Neural cell (in vitro differentiated cells): ENCODE measurements around the gene CYP8B1. TPM values are rescaled to one million over a fixed set of nuclear protein-coding genes. Genes with fewer than 3 reads are reported as not detected.

ENCODE experiments used
- H2AFZ ChIP-seq: fragments of 200-600, 300-800 bp; sonication (generic), shearing (Covaris generic); 2 replicates; pipeline ENCODE4 v1.6.0; 2014; ENCODE audit warnings: low read depth, mild to moderate bottlenecking, antibody characterized with exemption, low read length, moderate library complexity
- H3F3A ChIP-seq: fragments of 200-600 bp; shearing (Covaris generic); 2 replicates; pipeline ENCODE4 v1.6.1; 2016; ENCODE audit warnings: mild to moderate bottlenecking, moderate library complexity, mixed read lengths, antibody characterized with exemption, low read length; ENCODE audit not compliant: insufficient read depth, poor library complexity, severe bottlenecking
- H3K27ac ChIP-seq: fragments of 200-600, 300-800 bp; sonication (generic), shearing (Covaris generic); 2 replicates; pipeline ENCODE4 v1.5.1; 2014; ENCODE audit warnings: mild to moderate bottlenecking, low read length, moderate library complexity
- H3K27me3 ChIP-seq: fragments of 300-800, 200-600 bp; sonication (generic), shearing (Covaris generic); 2 replicates; pipeline ENCODE4 v1.6.0; 2014; ENCODE audit warnings: mild to moderate bottlenecking, low read depth, low read length, moderate library complexity; ENCODE audit not compliant: insufficient read depth
- H3K36me3 ChIP-seq: fragments of 300-800, 200-600 bp; sonication (generic), shearing (Covaris generic); 2 replicates; pipeline ENCODE4 v1.5.1; 2014; ENCODE audit warnings: mild to moderate bottlenecking, antibody characterized with exemption, low read length, moderate library complexity; ENCODE audit not compliant: insufficient read depth
- H3K4me2 ChIP-seq: fragments of 300-800, 200-600 bp; sonication (generic), shearing (Covaris generic); 2 replicates; pipeline ENCODE4 v1.6.0; 2014; ENCODE audit warnings: mild to moderate bottlenecking, low read length
- H3K4me3 ChIP-seq: fragments of 300-800, 200-600 bp; sonication (generic), shearing (Covaris generic); 2 replicates; pipeline ENCODE4 v1.5.1; 2014; ENCODE audit warnings: mild to moderate bottlenecking, low read length, moderate library complexity
- H3K79me2 ChIP-seq: fragments of 200-600 bp; shearing (Covaris generic); replicated peaks from 2 replicates; pipeline ENCODE4 v1.6.0; 2014; ENCODE audit warnings: mild to moderate bottlenecking, low read length, moderate library complexity; ENCODE audit not compliant: insufficient read depth
- H3K9ac ChIP-seq: fragments of 300-800, 200-600 bp; sonication (generic), shearing (Covaris generic); 2 replicates; pipeline ENCODE4 v1.6.1; 2016; ENCODE audit warnings: mild to moderate bottlenecking, low read length, mixed read lengths
- H3K9me2 ChIP-seq: fragments of 200-600 bp; shearing (Covaris generic); 2 replicates; pipeline ENCODE4 v1.6.1; 2016; ENCODE audit warnings: mild to moderate bottlenecking, low read length, mixed read lengths; ENCODE audit not compliant: insufficient read depth
- H3K9me3 ChIP-seq: fragments of 200-600, 300-800 bp; sonication (generic), shearing (Covaris generic); 2 replicates; pipeline ENCODE4 v1.6.1; 2016; ENCODE audit warnings: mild to moderate bottlenecking, mixed run types, low read length, moderate library complexity, mixed read lengths
- H4K20me1 ChIP-seq: fragments of 200-600 bp; shearing (Covaris generic); 2 replicates; pipeline ENCODE4 v1.6.1; 2016; ENCODE audit warnings: mild to moderate bottlenecking, mixed run types; ENCODE audit not compliant: insufficient read depth
- EP300 ChIP-seq: fragments of 450-650 bp; conservative IDR thresholded peaks from 2 replicates; pipeline ENCODE4 v1.6.1; 2014; ENCODE audit warnings: antibody characterized with exemption, mild to moderate bottlenecking, moderate library complexity; ENCODE audit not compliant: poor library complexity, severe bottlenecking
- EZH2 ChIP-seq: fragments of 200-600, 300-800 bp; shearing (Covaris generic), sonication (generic); IDR thresholded peaks from 2 replicates; pipeline ENCODE4 v1.6.1; 2014; ENCODE audit warnings: antibody characterized with exemption, low read length, borderline replicate concordance, mild to moderate bottlenecking; ENCODE audit not compliant: insufficient read depth, poor library complexity, severe bottlenecking
- MXI1 ChIP-seq: fragments of 450-650 bp; conservative IDR thresholded peaks from 2 replicates; pipeline ENCODE4 v1.6.1; 2014; ENCODE audit warnings: antibody characterized with exemption, mild to moderate bottlenecking; ENCODE audit not compliant: poor library complexity, severe bottlenecking
- POLR2AphosphoS5 ChIP-seq: IDR thresholded peaks from 2 replicates; pipeline ENCODE4 v1.6.1; 2012
- RAD21 ChIP-seq: fragments of 450-650 bp; conservative IDR thresholded peaks from 2 replicates; pipeline ENCODE4 v1.6.1; 2014; ENCODE audit warnings: antibody characterized with exemption, mild to moderate bottlenecking, moderate library complexity
- SMC3 ChIP-seq: fragments of 450-650 bp; conservative IDR thresholded peaks from 2 replicates; pipeline ENCODE4 v1.6.1; 2014; ENCODE audit warnings: antibody characterized with exemption, mild to moderate bottlenecking, moderate library complexity; ENCODE audit not compliant: poor library complexity
- TAF1 ChIP-seq: IDR thresholded peaks from 2 replicates; pipeline ENCODE4 v1.6.1; 2012; ENCODE audit warnings: low read depth
- polyA plus RNA-seq: library from polyadenylated mRNA; depleted of rRNA; stranded (reverse); fragments of >200 nt; gene quantifications from 2 replicates; pipeline ENCODE4 v1.2.3, GENCODE V29; 2014
- TF ChIP-seq, protein P1 (sequence below): IDR thresholded peaks from 2 replicates; pipeline ENCODE4 v1.6.1; 2012; ENCODE audit warnings: borderline replicate concordance
- TF ChIP-seq, protein P2 (sequence below): fragments of 450-650 bp; IDR thresholded peaks from 2 replicates; pipeline ENCODE4 v1.5.1; 2014; ENCODE audit warnings: antibody characterized with exemption, mild to moderate bottlenecking, moderate library complexity; ENCODE audit not compliant: poor library complexity, severe bottlenecking

The CYP8B1 gene
- polyA plus RNA-seq, 1 donor from 2014 or later, result not detected

DNA sequence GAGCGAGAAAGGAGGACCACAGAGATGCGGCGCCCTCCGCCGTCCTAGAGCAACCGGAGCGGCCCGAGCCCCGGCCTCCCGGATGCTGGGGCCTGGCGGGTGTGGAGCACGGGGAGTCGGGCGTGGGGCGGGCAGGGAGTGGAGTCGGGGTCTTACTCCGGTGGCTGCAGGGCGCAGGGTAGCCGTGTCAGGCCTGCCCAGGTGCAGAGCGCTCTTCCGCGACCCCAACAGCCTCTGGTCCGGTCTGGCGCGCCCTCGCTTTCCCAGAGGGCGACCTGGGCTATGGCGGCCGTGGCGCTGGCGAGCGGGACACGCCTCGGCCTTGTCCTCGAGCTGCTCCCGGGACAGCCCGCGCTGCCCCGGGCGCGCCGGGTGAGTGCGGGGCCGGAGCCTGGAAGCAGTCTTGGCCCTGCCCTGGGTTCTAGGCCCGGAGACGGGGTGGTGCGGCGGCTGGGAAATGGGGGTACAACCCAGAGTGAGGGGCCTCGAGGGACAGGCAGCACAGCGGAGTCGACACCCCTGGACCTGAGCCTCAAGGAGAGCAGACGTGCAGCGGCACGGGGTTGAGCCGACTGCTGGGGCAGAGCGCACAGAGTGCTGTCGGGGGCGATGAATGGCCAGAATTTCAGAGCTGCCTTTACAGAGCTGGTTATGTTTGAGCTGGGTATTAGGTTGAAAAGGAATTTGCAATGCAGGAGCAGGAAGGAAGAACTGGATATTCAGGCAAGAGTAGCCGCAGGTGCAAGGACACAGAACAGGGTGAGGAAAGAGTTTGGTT is 30.6 kb upstream of the CYP8B1 start, which contains the start of gene ZNF662:
Gene ZNF662 (plus strand): TSS at position 73 of the 778 bp plus-strand sequence. CDS start 1,973 bp downstream, outside the sequence.
- Histone ChIP-seq H3K4me3 (no peak within 1 kb of the TSS), H4K20me1 (no peaks in the 10 kb centered on the region), H3K9ac (no peak within 1 kb of the TSS), H3K9me2 (no peaks in the 10 kb centered on the region), H3K27me3 (no peaks in the 10 kb centered on the region), H3K36me3 (no peaks in the 10 kb centered on the region), H3F3A (no peaks in the 10 kb centered on the region), H3K27ac (no peak within 1 kb of the TSS), H2AFZ (no peak within 1 kb of the TSS), H3K4me2 (no peak within 1 kb of the TSS), H3K9me3 (no peaks in the 10 kb centered on the region), H3K79me2 (no peaks in the 10 kb centered on the region)
- TF ChIP-seq SMC3 (no peak), POLR2AphosphoS5 (no peak), EP300 (no peak), MXI1 (no peak), RAD21 (no peak), TAF1 (no peak), EZH2 (no peak)
- TF ChIP-seq, protein P1, sequence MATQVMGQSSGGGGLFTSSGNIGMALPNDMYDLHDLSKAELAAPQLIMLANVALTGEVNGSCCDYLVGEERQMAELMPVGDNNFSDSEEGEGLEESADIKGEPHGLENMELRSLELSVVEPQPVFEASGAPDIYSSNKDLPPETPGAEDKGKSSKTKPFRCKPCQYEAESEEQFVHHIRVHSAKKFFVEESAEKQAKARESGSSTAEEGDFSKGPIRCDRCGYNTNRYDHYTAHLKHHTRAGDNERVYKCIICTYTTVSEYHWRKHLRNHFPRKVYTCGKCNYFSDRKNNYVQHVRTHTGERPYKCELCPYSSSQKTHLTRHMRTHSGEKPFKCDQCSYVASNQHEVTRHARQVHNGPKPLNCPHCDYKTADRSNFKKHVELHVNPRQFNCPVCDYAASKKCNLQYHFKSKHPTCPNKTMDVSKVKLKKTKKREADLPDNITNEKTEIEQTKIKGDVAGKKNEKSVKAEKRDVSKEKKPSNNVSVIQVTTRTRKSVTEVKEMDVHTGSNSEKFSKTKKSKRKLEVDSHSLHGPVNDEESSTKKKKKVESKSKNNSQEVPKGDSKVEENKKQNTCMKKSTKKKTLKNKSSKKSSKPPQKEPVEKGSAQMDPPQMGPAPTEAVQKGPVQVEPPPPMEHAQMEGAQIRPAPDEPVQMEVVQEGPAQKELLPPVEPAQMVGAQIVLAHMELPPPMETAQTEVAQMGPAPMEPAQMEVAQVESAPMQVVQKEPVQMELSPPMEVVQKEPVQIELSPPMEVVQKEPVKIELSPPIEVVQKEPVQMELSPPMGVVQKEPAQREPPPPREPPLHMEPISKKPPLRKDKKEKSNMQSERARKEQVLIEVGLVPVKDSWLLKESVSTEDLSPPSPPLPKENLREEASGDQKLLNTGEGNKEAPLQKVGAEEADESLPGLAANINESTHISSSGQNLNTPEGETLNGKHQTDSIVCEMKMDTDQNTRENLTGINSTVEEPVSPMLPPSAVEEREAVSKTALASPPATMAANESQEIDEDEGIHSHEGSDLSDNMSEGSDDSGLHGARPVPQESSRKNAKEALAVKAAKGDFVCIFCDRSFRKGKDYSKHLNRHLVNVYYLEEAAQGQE, result no peak
- TF ChIP-seq, protein P2, sequence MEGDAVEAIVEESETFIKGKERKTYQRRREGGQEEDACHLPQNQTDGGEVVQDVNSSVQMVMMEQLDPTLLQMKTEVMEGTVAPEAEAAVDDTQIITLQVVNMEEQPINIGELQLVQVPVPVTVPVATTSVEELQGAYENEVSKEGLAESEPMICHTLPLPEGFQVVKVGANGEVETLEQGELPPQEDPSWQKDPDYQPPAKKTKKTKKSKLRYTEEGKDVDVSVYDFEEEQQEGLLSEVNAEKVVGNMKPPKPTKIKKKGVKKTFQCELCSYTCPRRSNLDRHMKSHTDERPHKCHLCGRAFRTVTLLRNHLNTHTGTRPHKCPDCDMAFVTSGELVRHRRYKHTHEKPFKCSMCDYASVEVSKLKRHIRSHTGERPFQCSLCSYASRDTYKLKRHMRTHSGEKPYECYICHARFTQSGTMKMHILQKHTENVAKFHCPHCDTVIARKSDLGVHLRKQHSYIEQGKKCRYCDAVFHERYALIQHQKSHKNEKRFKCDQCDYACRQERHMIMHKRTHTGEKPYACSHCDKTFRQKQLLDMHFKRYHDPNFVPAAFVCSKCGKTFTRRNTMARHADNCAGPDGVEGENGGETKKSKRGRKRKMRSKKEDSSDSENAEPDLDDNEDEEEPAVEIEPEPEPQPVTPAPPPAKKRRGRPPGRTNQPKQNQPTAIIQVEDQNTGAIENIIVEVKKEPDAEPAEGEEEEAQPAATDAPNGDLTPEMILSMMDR, result no peak

DNA sequence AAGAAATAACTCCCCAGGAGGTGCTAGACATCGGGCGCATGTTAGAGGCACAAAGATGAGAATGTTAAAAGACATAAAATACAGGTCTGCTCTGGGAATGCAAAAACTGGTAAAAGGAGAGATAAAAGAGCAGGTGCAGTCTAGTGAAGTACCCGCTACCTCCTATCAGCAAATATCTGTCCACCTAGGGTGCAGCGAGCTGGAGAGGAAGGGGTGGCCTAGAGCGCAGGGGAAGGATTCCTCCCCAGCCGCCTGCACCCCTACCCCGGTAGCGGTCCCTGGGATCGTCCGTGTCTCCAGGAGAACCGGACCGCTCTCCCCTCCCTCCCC is 30.0 kb upstream of the CYP8B1 start:
- Histone ChIP-seq H3K9ac (no peak overlapping the region), H3K4me2 (no peak overlapping the region), H2AFZ (no peak overlapping the region), H3K9me3 (no peaks in the 10 kb centered on the region), H3K79me2 (no peaks in the 10 kb centered on the region), H3K4me3 (no peak overlapping the region), H3F3A (no peaks in the 10 kb centered on the region), H4K20me1 (no peaks in the 10 kb centered on the region), H3K9me2 (no peaks in the 10 kb centered on the region), H3K27ac (no peak overlapping the region), H3K27me3 (no peaks in the 10 kb centered on the region), H3K36me3 (no peaks in the 10 kb centered on the region)
- TF ChIP-seq POLR2AphosphoS5, result no peak
- TF ChIP-seq MXI1, result no peak
- no peak for TF ChIP-seq EZH2
- TF ChIP-seq, protein P1, result no peak
- TF ChIP-seq, protein P2, result no peak
- no peak for TF ChIP-seq RAD21
- no peak for TF ChIP-seq EP300
- no peak for TF ChIP-seq SMC3
- no peak for TF ChIP-seq TAF1
